H9 (cell line): ENCODE results near the gene BMP3. TPM values are rescaled to one million over a fixed set of nuclear protein-coding genes. Genes with fewer than 3 reads are reported as not detected.

ENCODE experiments used
- DNase-seq: peaks from one replicate; pipeline ENCODE4 v3.0.0-alpha.2; 2017
- H2AFZ ChIP-seq: one replicate; pipeline ENCODE4 v1.6.1; 2013; ENCODE audit warnings: mild to moderate bottlenecking, low read length, control low read depth, moderate library complexity
- H2AK5ac ChIP-seq: 2 replicates; pipeline ENCODE4 v1.6.1; 2013; ENCODE audit warnings: low read length, control low read depth, mixed read lengths; ENCODE audit not compliant: insufficient read length
- H2BK120ac ChIP-seq: one replicate; pipeline ENCODE4 v1.6.1; 2013; ENCODE audit warnings: low read depth, mild to moderate bottlenecking, low read length, control low read depth, inconsistent platforms; ENCODE audit not compliant: poor library complexity, severe bottlenecking
- H2BK12ac ChIP-seq: 2 replicates; pipeline ENCODE4 v1.6.1; 2013; ENCODE audit warnings: low read length, control low read depth, mixed read lengths, low read depth; ENCODE audit not compliant: insufficient read length
- H2BK15ac ChIP-seq: 2 replicates; pipeline ENCODE4 v1.6.1; 2013; ENCODE audit warnings: low read depth, low read length, control low read depth
- H2BK20ac ChIP-seq: one replicate; pipeline ENCODE4 v1.6.1; 2013; ENCODE audit warnings: low read depth, mild to moderate bottlenecking, low read length, control low read depth, inconsistent platforms; ENCODE audit not compliant: poor library complexity, severe bottlenecking
- H2BK5ac ChIP-seq: 2 replicates; pipeline ENCODE4 v1.6.1; 2013; ENCODE audit warnings: low read length, control low read depth, mixed read lengths; ENCODE audit not compliant: insufficient read length
- H3K14ac ChIP-seq: 2 replicates; pipeline ENCODE4 v1.6.1; 2013; ENCODE audit warnings: low read length, control low read depth; ENCODE audit not compliant: insufficient read depth
- H3K18ac ChIP-seq: 2 replicates; pipeline ENCODE4 v1.6.1; 2013; ENCODE audit warnings: low read depth, mild to moderate bottlenecking, mixed read lengths, low read length, control low read depth; ENCODE audit not compliant: insufficient read length
- H3K23ac ChIP-seq: 2 replicates; pipeline ENCODE4 v1.6.1; 2013; ENCODE audit warnings: low read length, control low read depth, mixed read lengths, low read depth; ENCODE audit not compliant: insufficient read length
- H3K23me2 ChIP-seq: 2 replicates; pipeline ENCODE4 v1.6.1; 2013; ENCODE audit warnings: low read depth, mild to moderate bottlenecking, mixed read lengths, low read length, control low read depth; ENCODE audit not compliant: insufficient read length, poor library complexity, severe bottlenecking
- H3K27ac ChIP-seq: 2 replicates; pipeline ENCODE4 v1.5.1; 2013; ENCODE audit warnings: low read length, control low read depth, mixed read lengths, low read depth; ENCODE audit not compliant: insufficient read length
- H3K27me3 ChIP-seq: 2 replicates; pipeline ENCODE4 v1.6.1; 2013; ENCODE audit warnings: low read length, control low read depth, inconsistent platforms; ENCODE audit not compliant: insufficient read depth
- H3K4ac ChIP-seq: 2 replicates; pipeline ENCODE4 v1.6.1; 2013; ENCODE audit warnings: low read depth, mild to moderate bottlenecking, control low read depth, inconsistent platforms, low read length, moderate library complexity
- H3K4me1 ChIP-seq: 2 replicates; pipeline ENCODE4 v1.6.1; 2013; ENCODE audit warnings: low read length, control low read depth, inconsistent platforms; ENCODE audit not compliant: insufficient read depth
- H3K4me2 ChIP-seq: 2 replicates; pipeline ENCODE4 v1.6.1; 2013; ENCODE audit warnings: low read length, control low read depth, mixed read lengths; ENCODE audit not compliant: insufficient read length, insufficient read depth
- H3K56ac ChIP-seq: 2 replicates; pipeline ENCODE4 v1.6.1; 2013; ENCODE audit warnings: low read depth, mild to moderate bottlenecking, mixed read lengths, low read length, control low read depth; ENCODE audit not compliant: insufficient read length
- H3K79me1 ChIP-seq: 2 replicates; pipeline ENCODE4 v1.6.1; 2013; ENCODE audit warnings: low read depth, mild to moderate bottlenecking, moderate library complexity, low read length, control low read depth, inconsistent platforms; ENCODE audit not compliant: insufficient read depth, poor library complexity, severe bottlenecking
- H3K79me2 ChIP-seq: 2 replicates; pipeline ENCODE4 v1.6.1; 2013; ENCODE audit warnings: low read length, control low read depth, inconsistent platforms; ENCODE audit not compliant: insufficient read depth
- H3K9ac ChIP-seq: 2 replicates; pipeline ENCODE4 v1.6.1; 2013; ENCODE audit warnings: low read length, control low read depth, mixed read lengths; ENCODE audit not compliant: insufficient read length; ENCODE audit errors: extremely low read depth
- H3K9me3 ChIP-seq: one replicate; pipeline ENCODE4 v1.6.1; 2013; ENCODE audit warnings: low read depth, low read length, inconsistent platforms; ENCODE audit not compliant: control insufficient read depth
- H3T11ph ChIP-seq: one replicate; pipeline ENCODE4 v1.6.1; 2013; ENCODE audit warnings: mild to moderate bottlenecking, low read length, control low read depth, inconsistent platforms
- H4K20me1 ChIP-seq: one replicate; pipeline ENCODE4 v1.6.1; 2013; ENCODE audit not compliant: control insufficient read depth, insufficient read length, insufficient read depth
- H4K5ac ChIP-seq: 2 replicates; pipeline ENCODE4 v1.6.1; 2013; ENCODE audit warnings: low read depth, mild to moderate bottlenecking, mixed read lengths, low read length, control low read depth; ENCODE audit not compliant: insufficient read length
- H4K8ac ChIP-seq: replicated peaks from 2 replicates; pipeline ENCODE4 v1.6.1; 2013; ENCODE audit warnings: low read length, control low read depth, mixed read lengths, low read depth; ENCODE audit not compliant: insufficient read length
- H4K91ac ChIP-seq: 2 replicates; pipeline ENCODE4 v1.6.1; 2013; ENCODE audit warnings: low read depth, mild to moderate bottlenecking, moderate library complexity, mixed read lengths, low read length, control low read depth; ENCODE audit not compliant: insufficient read length
- H3K27ac Mint-ChIP-seq, 3 experiments: 2 replicates in 2 of 3; 3 replicates in 1 of 3; pipeline ENCODE4 v1.8.0; 2020 to 2021; ENCODE audit warnings: mixed read lengths in 3 of 3, mild to moderate bottlenecking in 1 of 3, moderate library complexity in 1 of 3
- H3K27me3 Mint-ChIP-seq: 2 replicates; pipeline ENCODE4 v1.8.0; 2021; ENCODE audit warnings: low read depth, mild to moderate bottlenecking, moderate library complexity, mixed read lengths
- H3K36me3 Mint-ChIP-seq, 3 experiments: 2 replicates in 2 of 3; 3 replicates in 1 of 3; pipeline ENCODE4 v1.8.0; 2020 to 2021; ENCODE audit warnings: low read depth in 3 of 3, mixed read lengths in 3 of 3; ENCODE audit not compliant: insufficient read depth in 1 of 3
- H3K4me1 Mint-ChIP-seq, 2 experiments: 2 replicates each; pipeline ENCODE4 v1.8.0; 2020; ENCODE audit warnings: mixed read lengths in 2 of 2
- H3K4me3 Mint-ChIP-seq, 2 experiments: 2 replicates in 1 of 2; 3 replicates in 1 of 2; pipeline ENCODE4 v1.8.0; 2020 to 2021; ENCODE audit warnings: mild to moderate bottlenecking in 2 of 2, mixed read lengths in 2 of 2, moderate library complexity in 1 of 2
- H3K9me3 Mint-ChIP-seq, 2 experiments: 2 replicates in 1 of 2; 3 replicates in 1 of 2; pipeline ENCODE4 v1.8.0; 2020; ENCODE audit warnings: mild to moderate bottlenecking in 2 of 2, mixed read lengths in 2 of 2, moderate library complexity in 1 of 2
- CTCF ChIP-seq: fragments of 200-600 bp; sonication (generic); conservative IDR thresholded peaks from 3 replicates; pipeline ENCODE4 v1.8.0; 2021; ENCODE audit warnings: antibody characterized with exemption, mild to moderate bottlenecking
- total RNA-seq: library from RNA; stranded (reverse); gene quantifications from 2 replicates; pipeline ENCODE4 v1.2.1, GENCODE V29; 2021

BMP3 gene
- total RNA-seq, 1 experiment from 2014 or later = not detected

GRCh38 chr4:80986011-80986410, 44.5 kb upstream of the BMP3 start:
- Mint-ChIP-seq H3K36me3 (no peaks in the 10 kb centered on the region), H3K4me3 (no peak overlapping the region), H3K9me3 (no peaks in the 10 kb centered on the region), H3K4me1 (peaks cover 3 to 4% of the 10 kb centered on the region in 2 experiments; a peak in 1 of 4 replicates), H3K27ac (no peak overlapping the region), H3K27me3 (no peaks in the 10 kb centered on the region)
- no peak overlapping the region for H2BK15ac ChIP-seq
- H3K9ac ChIP-seq = no peak overlapping the region
- H2BK5ac ChIP-seq = no peak overlapping the region
- H4K20me1 ChIP-seq = no peaks in the 10 kb centered on the region
- no peak overlapping the region for H3K4me2 ChIP-seq
- H2BK120ac ChIP-seq = no peak overlapping the region
- no peak overlapping the region for H3K18ac ChIP-seq
- no peaks in the 10 kb centered on the region for H3K79me1 ChIP-seq
- no peaks in the 10 kb centered on the region; the same call in 1 of the 2 replicates for H3K4me1 ChIP-seq
- no peak overlapping the region for H3K14ac ChIP-seq
- H2BK12ac ChIP-seq = no peak overlapping the region
- no peaks in the 10 kb centered on the region for H3K23me2 ChIP-seq
- TF ChIP-seq CTCF = no peak
- no peak overlapping the region for H2AK5ac ChIP-seq
- no peak overlapping the region for H3T11ph ChIP-seq
- no peak overlapping the region for H4K91ac ChIP-seq
- H2BK20ac ChIP-seq = no peak overlapping the region
- no peak for DNase-seq
- H3K56ac ChIP-seq = no peak overlapping the region
- no peak overlapping the region for H4K5ac ChIP-seq
- no peaks in the 10 kb centered on the region for H3K79me2 ChIP-seq
- no peak overlapping the region for H3K27ac ChIP-seq
- no peaks in the 10 kb centered on the region for H3K27me3 ChIP-seq
- no peak overlapping the region for H3K4ac ChIP-seq
- H2AFZ ChIP-seq = no peak overlapping the region
- no peak overlapping the region for H3K23ac ChIP-seq
- no peaks in the 10 kb centered on the region for H3K9me3 ChIP-seq
- no peak overlapping the region for H4K8ac ChIP-seq
